AG09309 (cell line): ENCODE results near the gene OR2H2.

ENCODE experiments used
- DNase-seq: peaks from one replicate; pipeline ENCODE4 v3.0.0-alpha.2; 2010; ENCODE audit warnings: low read depth
- H3K4me3 ChIP-seq: 2 replicates; pipeline ENCODE4 v1.5.1; 2011; ENCODE audit warnings: mild to moderate bottlenecking, low read depth, low read length, moderate library complexity; ENCODE audit not compliant: control insufficient read depth
- TF ChIP-seq, protein P1 (sequence below): IDR thresholded peaks from 2 replicates; pipeline ENCODE4 v1.5.1; 2011; ENCODE audit warnings: mild to moderate bottlenecking, low read depth, low read length, inconsistent platforms; ENCODE audit not compliant: insufficient read depth, control insufficient read depth; ENCODE audit errors: missing control alignments

OR2H2 gene

DNA sequence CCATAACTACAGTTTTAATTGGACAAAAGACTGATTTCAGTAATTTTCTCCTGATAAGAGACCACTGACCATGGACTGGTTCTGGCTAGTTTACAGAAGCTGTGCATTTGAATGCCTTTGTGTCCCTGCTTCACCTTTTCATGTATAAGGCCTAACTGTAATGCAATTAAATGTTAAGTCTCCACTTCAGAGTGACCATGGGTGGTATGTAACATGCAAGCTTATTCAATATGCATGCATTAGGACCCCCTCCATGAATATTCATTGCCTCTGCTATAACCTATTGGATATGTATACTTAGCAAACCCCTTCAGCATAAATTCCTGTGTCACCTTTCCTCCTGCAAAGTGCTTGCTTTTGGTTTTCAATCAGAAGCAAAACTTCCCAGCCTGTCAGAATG is 27.6 kb upstream of the OR2H2 start:
- TF ChIP-seq, protein P1, sequence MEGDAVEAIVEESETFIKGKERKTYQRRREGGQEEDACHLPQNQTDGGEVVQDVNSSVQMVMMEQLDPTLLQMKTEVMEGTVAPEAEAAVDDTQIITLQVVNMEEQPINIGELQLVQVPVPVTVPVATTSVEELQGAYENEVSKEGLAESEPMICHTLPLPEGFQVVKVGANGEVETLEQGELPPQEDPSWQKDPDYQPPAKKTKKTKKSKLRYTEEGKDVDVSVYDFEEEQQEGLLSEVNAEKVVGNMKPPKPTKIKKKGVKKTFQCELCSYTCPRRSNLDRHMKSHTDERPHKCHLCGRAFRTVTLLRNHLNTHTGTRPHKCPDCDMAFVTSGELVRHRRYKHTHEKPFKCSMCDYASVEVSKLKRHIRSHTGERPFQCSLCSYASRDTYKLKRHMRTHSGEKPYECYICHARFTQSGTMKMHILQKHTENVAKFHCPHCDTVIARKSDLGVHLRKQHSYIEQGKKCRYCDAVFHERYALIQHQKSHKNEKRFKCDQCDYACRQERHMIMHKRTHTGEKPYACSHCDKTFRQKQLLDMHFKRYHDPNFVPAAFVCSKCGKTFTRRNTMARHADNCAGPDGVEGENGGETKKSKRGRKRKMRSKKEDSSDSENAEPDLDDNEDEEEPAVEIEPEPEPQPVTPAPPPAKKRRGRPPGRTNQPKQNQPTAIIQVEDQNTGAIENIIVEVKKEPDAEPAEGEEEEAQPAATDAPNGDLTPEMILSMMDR: no peak
- DNase-seq: no peak
- no peak overlapping the region for H3K4me3 ChIP-seq

DNA sequence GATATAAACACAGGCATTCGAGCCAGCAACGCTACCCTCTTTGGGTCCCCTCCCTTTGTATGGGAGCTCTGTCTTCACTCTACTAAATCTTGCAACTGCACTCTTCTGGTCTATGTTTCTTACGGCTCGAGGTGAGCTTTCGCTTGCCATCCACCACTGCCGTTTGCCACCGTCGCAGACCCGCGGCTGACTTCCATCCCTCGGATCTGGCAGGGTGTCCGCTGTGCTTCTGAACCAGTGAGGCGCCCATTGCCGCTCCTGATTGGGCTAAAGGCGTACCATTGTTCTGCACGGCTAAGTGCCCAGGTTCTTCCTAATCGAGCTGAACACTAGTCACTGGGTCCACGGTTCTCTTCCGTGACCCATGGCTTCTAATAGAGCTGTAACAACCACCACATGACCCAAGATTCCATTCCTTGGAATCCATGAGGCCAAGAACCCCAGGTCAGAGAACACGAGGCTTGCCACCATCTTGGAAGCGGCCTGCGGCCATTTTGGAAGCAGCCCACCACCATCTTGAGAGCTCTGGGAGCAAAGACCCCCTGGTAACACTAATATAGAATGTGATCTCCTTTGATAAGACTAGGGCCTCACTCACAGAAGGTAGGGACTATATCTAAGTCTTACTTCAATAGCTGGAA is 26.4 kb upstream of the OR2H2 start:
- DNase-seq: no peak
- H3K4me3 ChIP-seq: no peak overlapping the region
- TF ChIP-seq, protein P1: no peak

DNA sequence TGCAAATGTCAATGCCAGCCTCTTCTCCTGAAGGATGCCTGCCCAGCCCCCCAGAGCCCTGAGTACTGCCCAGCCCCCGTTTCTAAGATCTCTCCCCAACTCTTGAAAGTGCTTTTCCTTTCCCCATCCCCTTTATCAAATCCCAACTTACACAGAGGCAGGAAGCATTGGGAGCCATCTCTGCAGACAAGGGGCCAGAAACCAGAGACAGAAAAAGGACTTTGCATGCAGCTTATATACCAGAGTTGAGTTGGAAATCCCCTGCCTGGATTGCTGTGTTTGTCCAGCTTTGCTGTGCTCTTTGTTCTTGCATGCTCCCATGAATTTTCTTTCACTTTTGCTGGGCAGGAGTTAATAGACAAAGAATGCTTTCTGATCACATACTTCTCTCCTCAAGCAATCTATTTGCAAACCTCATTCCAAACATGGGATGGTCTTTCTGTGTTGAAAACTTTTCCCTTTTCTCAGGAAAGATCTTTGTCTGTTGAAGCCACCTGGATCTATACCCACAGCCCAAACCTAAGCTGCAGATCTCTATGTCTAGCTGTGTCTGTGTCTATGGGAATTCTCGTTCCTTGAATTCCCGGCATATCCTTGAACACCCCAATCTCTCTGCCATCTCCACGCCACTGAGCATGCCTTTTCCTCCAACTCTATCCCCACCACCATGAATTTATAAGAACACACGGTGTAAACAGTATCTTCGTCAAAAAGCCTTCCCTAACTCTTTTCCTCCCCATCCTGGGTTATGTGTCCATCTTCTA is 25.2 kb upstream of the OR2H2 start, which contains the start of gene UBD:
TSS of gene UBD (minus strand) at position 209 of the 764 bp plus-strand sequence. CDS start at position 178, 31 bp downstream.
- no peak within 1 kb of the TSS for H3K4me3 ChIP-seq
- DNase-seq: no peak
- TF ChIP-seq, protein P1: no peak

DNA sequence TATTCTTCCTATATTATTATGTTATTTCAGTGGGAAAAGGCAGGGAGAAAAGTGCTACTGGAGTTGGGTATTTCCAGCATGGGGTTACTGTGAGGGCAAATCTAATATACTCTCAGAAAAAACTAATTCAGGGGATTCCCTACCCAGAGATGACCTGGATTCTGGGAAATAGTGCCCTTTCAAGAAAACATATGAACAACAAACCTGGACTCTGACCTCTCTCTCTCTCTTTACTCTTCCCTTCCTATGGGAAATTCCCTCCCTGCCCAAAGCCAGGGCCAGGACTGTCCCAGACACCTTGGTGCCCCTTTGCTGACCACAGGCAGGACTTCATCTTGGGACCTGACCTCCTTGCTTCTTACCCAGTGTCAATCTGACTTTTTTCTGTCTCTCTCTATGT is 23.8 kb upstream of the OR2H2 start:
- no peak for DNase-seq
- H3K4me3 ChIP-seq: no peak overlapping the region
- TF ChIP-seq, protein P1: no peak

DNA sequence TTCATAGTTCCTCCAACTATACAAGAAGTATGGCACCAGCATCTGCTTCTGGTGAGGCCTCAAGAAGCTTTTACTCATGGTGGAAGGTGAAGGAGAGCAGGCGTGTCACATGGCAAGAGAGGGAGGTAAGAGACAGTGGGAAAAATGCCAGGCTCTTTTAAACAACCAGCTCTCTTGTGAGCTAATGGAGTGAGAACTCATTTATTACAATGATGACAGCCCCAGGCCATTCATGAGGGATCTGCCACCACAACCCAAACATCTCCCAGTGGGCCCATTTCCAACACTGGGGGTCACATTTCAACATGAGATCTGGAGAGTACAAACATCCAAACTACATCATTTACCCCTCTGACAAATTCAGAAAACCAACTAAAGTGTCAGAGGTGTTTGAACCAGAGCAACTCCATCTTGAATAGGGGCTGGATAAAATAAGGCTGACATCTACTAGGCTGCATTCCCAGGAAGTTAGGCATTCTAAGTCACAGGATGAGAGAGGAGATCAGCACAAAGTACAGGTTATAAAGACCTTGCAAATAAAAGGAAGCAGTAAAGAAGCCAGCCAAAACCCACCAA is 23.2 kb upstream of the OR2H2 start:
- DNase-seq: no peak
- H3K4me3 ChIP-seq: no peak overlapping the region
- TF ChIP-seq, protein P1: no peak

DNA sequence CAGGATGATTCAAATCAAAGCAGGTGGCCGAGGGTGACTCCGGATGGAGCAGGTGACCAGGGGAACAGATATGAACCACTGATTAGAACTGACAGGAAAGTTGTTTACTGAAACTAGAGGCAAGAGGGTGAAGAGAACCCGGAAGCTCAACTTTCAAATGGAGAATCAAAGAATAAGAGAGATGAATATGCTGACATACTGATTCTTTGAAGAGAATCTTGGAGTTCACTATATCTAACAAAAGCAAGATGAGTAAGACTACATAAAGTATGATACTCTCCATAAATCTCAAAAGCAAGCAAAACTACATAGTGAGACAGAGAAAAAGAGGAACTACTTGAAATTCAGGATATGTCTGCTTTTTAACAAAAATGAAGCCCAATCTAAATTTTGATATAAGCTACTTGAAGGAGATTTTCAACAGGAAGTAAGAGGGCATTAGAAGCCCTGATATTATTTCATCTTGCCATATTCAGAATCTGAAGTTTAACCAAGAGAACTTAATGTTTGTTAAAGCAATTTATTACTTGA is 21.4 kb upstream of the OR2H2 start:
- no peak overlapping the region for H3K4me3 ChIP-seq
- DNase-seq: no peak
- TF ChIP-seq, protein P1: no peak
